NCI-H128 (cell line): ENCODE data around the gene RBMY1E.
"Not testable (repeated sequence)": the region's sequence is repeated elsewhere in the genome, so short reads cannot be mapped to it uniquely, and the experiment has no call there.

Source experiments
- DNase-seq: peaks from one replicate; lab custom pipeline; 2025; ENCODE audit not compliant: unreplicated experiment; lab: John Stamatoyannopoulos, UW

RBMY1E gene

GRCh38 chrY:21917932-21918331, at the start of gene RBMY1E:
Gene RBMY1E (minus strand): TSS chrY:21918032. CDS start chrY:21916054, 1,978 bp downstream.
- not testable (repeated sequence) for DNase-seq

GRCh38 chrY:21894426-21894825, 23.4 kb downstream of the RBMY1E start, which contains the start of gene RBMY1D:
Gene RBMY1D (minus strand): TSS chrY:21894526. CDS start chrY:21892513, 2,013 bp downstream.
- DNase-seq: not testable (repeated sequence)

GRCh38 chrY:21869407-21870076, 48.3 kb downstream of the RBMY1E start:
- DNase-seq: not testable (repeated sequence)
